ENCODE measurements around the gene TRIM44. TPM values are rescaled to one million over a fixed set of nuclear protein-coding genes. Genes with fewer than 3 reads are reported as not detected.
A peak's percentile ranks its signal among the peaks of the same experiment; 100 is the strongest.

TRIM44 gene, protein sequence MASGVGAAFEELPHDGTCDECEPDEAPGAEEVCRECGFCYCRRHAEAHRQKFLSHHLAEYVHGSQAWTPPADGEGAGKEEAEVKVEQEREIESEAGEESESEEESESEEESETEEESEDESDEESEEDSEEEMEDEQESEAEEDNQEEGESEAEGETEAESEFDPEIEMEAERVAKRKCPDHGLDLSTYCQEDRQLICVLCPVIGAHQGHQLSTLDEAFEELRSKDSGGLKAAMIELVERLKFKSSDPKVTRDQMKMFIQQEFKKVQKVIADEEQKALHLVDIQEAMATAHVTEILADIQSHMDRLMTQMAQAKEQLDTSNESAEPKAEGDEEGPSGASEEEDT
- 20.4 TPM for polyA plus RNA-seq (2013, experiment 1 of 2)
- 22.0 TPM for polyA plus RNA-seq (2013, experiment 2 of 2)

- peak; percentile 92 for DNase-seq
- H3K23ac ChIP-seq (ENCODE audit: low read length): no peak within 1 kb of the TSS
- H3K56ac ChIP-seq (ENCODE audit: low read length): peak within 1 kb of the TSS; percentile 88
- peak within 1 kb of the TSS; percentile 77 for H2AK5ac ChIP-seq (ENCODE audit: low read length)
- no peaks in the 10 kb centered on the region for H3K36me3 ChIP-seq (ENCODE audit: control insufficient read depth, insufficient read depth, low read length)
- H3K4me3 ChIP-seq (ENCODE audit: low read length): peak within 1 kb of the TSS; percentile 20
- H4K8ac ChIP-seq (ENCODE audit: low read depth, low read length): no peak within 1 kb of the TSS
- peaks cover 7% of the 10 kb centered on the region for H3K79me2 ChIP-seq (ENCODE audit: control insufficient read depth, insufficient read depth, low read length)
- H2BK5ac ChIP-seq (ENCODE audit: low read length): no peak within 1 kb of the TSS
- peaks cover 7% of the 10 kb centered on the region for H3K4me1 ChIP-seq (ENCODE audit: control insufficient read depth, low read depth, low read length)
- WGBS (ENCODE audit: extremely low coverage, insufficient coverage, low lambda C conversion rate): no CpG with 5 or more reads among the region's 82 CpGs
- H3K4me2 ChIP-seq (ENCODE audit: low read length): peak within 1 kb of the TSS; percentile 68
- H3K18ac ChIP-seq (ENCODE audit: low read length): peak within 1 kb of the TSS; percentile 42
- H2BK120ac ChIP-seq (ENCODE audit: low read depth, low read length): no peak within 1 kb of the TSS
- peak within 1 kb of the TSS; percentile 78 for H3K9ac ChIP-seq (ENCODE audit: low read length)
- H3K79me1 ChIP-seq (ENCODE audit: low read length): peaks cover 9% of the 10 kb centered on the region
- H3K27me3 ChIP-seq (ENCODE audit: insufficient read depth, low read length, poor library complexity): no peaks in the 10 kb centered on the region
- H2BK15ac ChIP-seq (replicated peaks; ENCODE audit: low read depth): no peak within 1 kb of the TSS
- H3K27ac ChIP-seq (ENCODE audit: low read depth, low read length): peak within 1 kb of the TSS; percentile 58
- no peak within 1 kb of the TSS for H4K5ac ChIP-seq (ENCODE audit: low read length)
- H3K4ac ChIP-seq (ENCODE audit: low read depth, low read length): no peak within 1 kb of the TSS
Measured at GRCh38 chr11:35662649-35663407, at the start of gene TRIM44. Gene TRIM44 (plus strand): TSS chr11:35662775. CDS start chr11:35663112, 337 bp downstream.

GRCh38 chr11:35614939-35615569 is 47.5 kb upstream of the TRIM44 start:
- Histone ChIP-seq H3K4me3 (ENCODE audit: low read length) (no peak overlapping the region), H3K18ac (ENCODE audit: low read length) (no peak overlapping the region), H2BK120ac (ENCODE audit: low read depth, low read length) (no peak overlapping the region), H3K9ac (ENCODE audit: low read length) (no peak overlapping the region), H3K4ac (ENCODE audit: low read depth, low read length) (no peak overlapping the region), H3K23ac (ENCODE audit: low read length) (no peak overlapping the region), H3K27ac (ENCODE audit: low read depth, low read length) (no peak overlapping the region), H3K56ac (ENCODE audit: low read length) (no peak overlapping the region), H2BK5ac (ENCODE audit: low read length) (no peak overlapping the region), H3K4me1 (ENCODE audit: control insufficient read depth, low read depth, low read length) (peaks cover 4% of the 10 kb centered on the region), H2AK5ac (ENCODE audit: low read length) (no peak overlapping the region), H4K8ac (ENCODE audit: low read depth, low read length) (no peak overlapping the region), H3K27me3 (ENCODE audit: insufficient read depth, low read length, poor library complexity) (no peaks in the 10 kb centered on the region), H3K36me3 (ENCODE audit: control insufficient read depth, insufficient read depth, low read length) (no peaks in the 10 kb centered on the region), H3K79me2 (ENCODE audit: control insufficient read depth, insufficient read depth, low read length) (peaks cover 6% of the 10 kb centered on the region), H4K5ac (ENCODE audit: low read length) (no peak overlapping the region), H2BK15ac (replicated peaks; ENCODE audit: low read depth) (no peak overlapping the region), H3K79me1 (ENCODE audit: low read length) (no peaks in the 10 kb centered on the region), H3K4me2 (ENCODE audit: low read length) (no peak overlapping the region)
- no CpG with 5 or more reads among the region's 1 CpG for WGBS (ENCODE audit: extremely low coverage, insufficient coverage, low lambda C conversion rate)
- DNase-seq: peak; percentile 42

DNA sequence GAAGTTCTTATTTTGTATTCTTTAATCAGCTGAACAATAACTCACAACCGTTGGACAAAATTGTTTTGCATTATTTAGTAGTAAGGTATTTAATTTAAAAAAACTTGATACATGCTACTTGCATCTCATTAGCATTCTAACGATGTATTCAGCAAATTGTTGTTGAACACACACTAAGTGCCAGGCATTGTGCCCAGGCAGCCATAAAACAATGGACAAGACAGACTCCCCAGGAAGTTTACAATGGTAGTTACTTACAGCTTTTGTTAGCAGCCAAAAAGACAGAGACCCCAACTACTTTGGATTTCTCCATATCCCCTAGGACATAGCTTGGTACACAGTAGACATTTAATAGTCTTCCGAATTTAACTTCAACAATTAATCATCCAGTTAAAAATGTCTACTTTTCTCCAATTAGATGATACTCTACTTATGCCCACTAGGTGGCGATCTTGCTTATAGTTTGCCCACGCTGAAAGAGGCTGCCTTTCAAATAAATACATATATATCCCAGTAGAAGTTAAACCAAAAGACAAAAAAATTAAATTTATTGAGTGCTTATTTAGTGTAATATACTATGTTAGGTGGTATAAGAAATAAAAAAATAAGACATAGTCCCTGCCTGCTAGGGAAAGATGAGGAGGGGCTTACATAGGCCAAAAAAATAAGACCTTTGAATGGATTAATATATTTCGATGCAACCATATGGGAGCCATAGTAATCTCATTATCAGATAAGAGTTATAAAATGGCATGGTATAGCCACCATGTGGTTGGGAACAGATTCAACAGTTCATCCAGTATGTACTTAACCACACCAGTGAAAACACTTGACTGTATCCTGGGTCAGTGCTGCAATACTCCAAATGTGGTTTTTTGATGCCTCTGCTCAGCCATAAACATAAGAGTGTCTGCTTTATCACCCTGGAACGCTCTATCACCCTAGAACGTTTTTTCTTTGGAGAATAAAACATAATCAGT is 46.4 kb upstream of the TRIM44 start:
- Histone ChIP-seq H3K18ac (ENCODE audit: low read length) (no peak overlapping the region), H3K79me1 (ENCODE audit: low read length) (no peaks in the 10 kb centered on the region), H3K4ac (ENCODE audit: low read depth, low read length) (no peak overlapping the region), H3K27ac (ENCODE audit: low read depth, low read length) (no peak overlapping the region), H3K4me1 (ENCODE audit: control insufficient read depth, low read depth, low read length) (peaks cover 4% of the 10 kb centered on the region), H4K5ac (ENCODE audit: low read length) (no peak overlapping the region), H3K23ac (ENCODE audit: low read length) (no peak overlapping the region), H2BK120ac (ENCODE audit: low read depth, low read length) (no peak overlapping the region), H3K79me2 (ENCODE audit: control insufficient read depth, insufficient read depth, low read length) (peaks cover 7% of the 10 kb centered on the region), H3K27me3 (ENCODE audit: insufficient read depth, low read length, poor library complexity) (no peaks in the 10 kb centered on the region), H3K36me3 (ENCODE audit: control insufficient read depth, insufficient read depth, low read length) (no peaks in the 10 kb centered on the region), H3K9ac (ENCODE audit: low read length) (no peak overlapping the region), H3K4me2 (ENCODE audit: low read length) (no peak overlapping the region), H3K56ac (ENCODE audit: low read length) (no peak overlapping the region), H2BK5ac (ENCODE audit: low read length) (no peak overlapping the region), H4K8ac (ENCODE audit: low read depth, low read length) (no peak overlapping the region), H2AK5ac (ENCODE audit: low read length) (no peak overlapping the region), H2BK15ac (replicated peaks; ENCODE audit: low read depth) (no peak overlapping the region), H3K4me3 (ENCODE audit: low read length) (no peak overlapping the region)
- peak; percentile 37 for DNase-seq
- no CpG with 5 or more reads among the region's 8 CpGs for WGBS (ENCODE audit: extremely low coverage, insufficient coverage, low lambda C conversion rate)

GRCh38 chr11:35617316-35617686 is 45.3 kb upstream of the TRIM44 start:
- H2BK5ac ChIP-seq (ENCODE audit: low read length): no peak overlapping the region
- H3K18ac ChIP-seq (ENCODE audit: low read length): no peak overlapping the region
- no peak overlapping the region for H2AK5ac ChIP-seq (ENCODE audit: low read length)
- H3K23ac ChIP-seq (ENCODE audit: low read length): peak overlapping the region; percentile 90
- no peak overlapping the region for H3K4ac ChIP-seq (ENCODE audit: low read depth, low read length)
- peak overlapping the region; percentile 83 for H3K27ac ChIP-seq (ENCODE audit: low read depth, low read length)
- H3K56ac ChIP-seq (ENCODE audit: low read length): peak overlapping the region; percentile 73
- no CpG with 5 or more reads among the region's 7 CpGs for WGBS (ENCODE audit: extremely low coverage, insufficient coverage, low lambda C conversion rate)
- no peaks in the 10 kb centered on the region for H3K36me3 ChIP-seq (ENCODE audit: control insufficient read depth, insufficient read depth, low read length)
- H3K4me3 ChIP-seq (ENCODE audit: low read length): no peak overlapping the region
- H2BK15ac ChIP-seq (replicated peaks; ENCODE audit: low read depth): no peak overlapping the region
- peaks cover 7% of the 10 kb centered on the region for H3K79me2 ChIP-seq (ENCODE audit: control insufficient read depth, insufficient read depth, low read length)
- H3K9ac ChIP-seq (ENCODE audit: low read length): peak overlapping the region; percentile 67
- peak overlapping the region; percentile 63 for H3K4me2 ChIP-seq (ENCODE audit: low read length)
- no peak for DNase-seq
- no peaks in the 10 kb centered on the region for H3K27me3 ChIP-seq (ENCODE audit: insufficient read depth, low read length, poor library complexity)
- no peak overlapping the region for H2BK120ac ChIP-seq (ENCODE audit: low read depth, low read length)
- H4K5ac ChIP-seq (ENCODE audit: low read length): no peak overlapping the region
- no peaks in the 10 kb centered on the region for H3K79me1 ChIP-seq (ENCODE audit: low read length)
- H3K4me1 ChIP-seq (ENCODE audit: control insufficient read depth, low read depth, low read length): peaks cover 6% of the 10 kb centered on the region
- H4K8ac ChIP-seq (ENCODE audit: low read depth, low read length): no peak overlapping the region
